H1 (cell line): ENCODE data around the gene PLCL2. TPM values are rescaled to one million over a fixed set of nuclear protein-coding genes. Genes with fewer than 3 reads are reported as not detected.

Experiments
- CTCF ChIA-PET: fragments of 300-600 bp; sonication (Branson Sonifier 250); formaldehyde crosslinking; loops from one replicate; lab custom pipeline; 2021; ENCODE audit not compliant: partially characterized antibody; lab: Charles Lee
- POLR2A ChIA-PET: fragments of 300-600 bp; sonication (Branson Sonifier 250); formaldehyde crosslinking; loops from one replicate; lab custom pipeline; 2021; ENCODE audit warnings: inconsistent platforms; ENCODE audit not compliant: partially characterized antibody; lab: Charles Lee
- DNase-seq, 2 experiments: peaks; one replicate each; pipeline versions ENCODE4 v3.0.0 to v3.0.0-alpha.2; 2010 to 2022; ENCODE audit warnings: low spot score in 2 of 2, low read depth in 1 of 2, mixed read lengths in 1 of 2
- FAIRE-seq: peaks from 2 replicates; lab custom pipeline; 2011; peaks lifted over from hg19 to GRCh38; lab: Jason Lieb, UNC
- H2AFZ ChIP-seq: 2 replicates; pipeline ENCODE4 v1.8.1; 2012; ENCODE audit warnings: low read length, inconsistent platforms
- H2AK5ac ChIP-seq: 2 replicates; pipeline ENCODE4 v1.6.1; 2013; ENCODE audit warnings: low read depth, low read length
- H2BK120ac ChIP-seq: replicated peaks from 2 replicates; pipeline ENCODE3; 2013; ENCODE audit warnings: low read depth, low read length, inconsistent platforms
- H2BK12ac ChIP-seq: 2 replicates; pipeline ENCODE4 v1.6.1; 2013; ENCODE audit warnings: low read depth, low read length
- H2BK15ac ChIP-seq: 2 replicates; pipeline ENCODE4 v1.6.1; 2013; ENCODE audit warnings: low read length
- H2BK20ac ChIP-seq: 2 replicates; pipeline ENCODE4 v1.6.1; 2013; ENCODE audit warnings: low read length
- H2BK5ac ChIP-seq: 2 replicates; pipeline ENCODE4 v1.6.1; 2013; ENCODE audit warnings: low read depth, low read length
- H3K14ac ChIP-seq: 2 replicates; pipeline ENCODE4 v1.6.1; 2013; ENCODE audit warnings: inconsistent platforms; ENCODE audit not compliant: insufficient read length
- H3K18ac ChIP-seq: 2 replicates; pipeline ENCODE4 v1.6.1; 2013; ENCODE audit warnings: low read length; ENCODE audit errors: extremely low read depth
- H3K23ac ChIP-seq: 2 replicates; pipeline ENCODE4 v1.6.1; 2013; ENCODE audit warnings: inconsistent platforms; ENCODE audit not compliant: insufficient read length
- H3K23me2 ChIP-seq: 2 replicates; pipeline ENCODE4 v1.6.1; 2013; ENCODE audit warnings: low read depth, low read length
- H3K27ac ChIP-seq: 2 replicates; pipeline ENCODE4 v1.6.1; 2011; ENCODE audit warnings: low read depth, low read length, inconsistent platforms
- H3K27me3 ChIP-seq, 4 experiments: replicated peaks in 1 of 4; 1 replicate in 1 of 4; 2 replicates in 3 of 4; pipeline versions ENCODE4 v1.6.1 to v1.8.1; 2011 to 2013; ENCODE audit warnings: low read length in 3 of 4, mild to moderate bottlenecking in 3 of 4, inconsistent platforms in 2 of 4, mixed read lengths in 2 of 4, moderate library complexity in 1 of 4; ENCODE audit not compliant: control insufficient read depth in 3 of 4, insufficient read depth in 3 of 4; ENCODE audit errors: extremely low read depth in 1 of 4
- H3K36me3 ChIP-seq, 4 experiments: 2 replicates each; pipeline versions ENCODE4 v1.6.1 to v1.8.1; 2011 to 2013; ENCODE audit warnings: mild to moderate bottlenecking in 4 of 4, low read length in 3 of 4, moderate library complexity in 2 of 4, control low read depth in 1 of 4, inconsistent platforms in 1 of 4; ENCODE audit not compliant: insufficient read depth in 4 of 4, control insufficient read depth in 2 of 4
- H3K4ac ChIP-seq: replicated peaks from 2 replicates; pipeline ENCODE3; 2013; ENCODE audit warnings: low read length, low read depth, mixed read lengths, inconsistent platforms; ENCODE audit not compliant: insufficient read length
- H3K4me1 ChIP-seq, 4 experiments: replicated peaks in 1 of 4; 1 replicate in 1 of 4; 2 replicates in 3 of 4; pipeline versions ENCODE4 v1.6.1 to v1.8.1; 2011 to 2013; ENCODE audit warnings: low read length in 3 of 4, inconsistent platforms in 2 of 4, mixed read lengths in 1 of 4; ENCODE audit not compliant: insufficient read depth in 4 of 4, control insufficient read depth in 3 of 4
- H3K4me2 ChIP-seq, 2 experiments: 2 replicates each; pipeline versions ENCODE4 v1.6.1 to v1.8.1; 2011 to 2013; ENCODE audit warnings: low read depth in 2 of 2, low read length in 2 of 2, control low read depth in 1 of 2, inconsistent platforms in 1 of 2, mild to moderate bottlenecking in 1 of 2; ENCODE audit not compliant: insufficient read depth in 1 of 2
- H3K4me3 ChIP-seq, 4 experiments: fragments of 200-600, 300-600 bp in 1 of 4; sonication (generic), shearing (Covaris generic), sonication (Bioruptor Twin) in 1 of 4; 2 replicates each; pipeline versions ENCODE4 v1.5.1 to v1.8.1; 2011 to 2016; ENCODE audit warnings: low read length in 4 of 4, low read depth in 3 of 4, control low read depth in 2 of 4, inconsistent platforms in 2 of 4, mild to moderate bottlenecking in 2 of 4, mixed read lengths in 1 of 4, moderate library complexity in 1 of 4; ENCODE audit not compliant: insufficient read depth in 2 of 4; ENCODE audit errors: extremely low read depth in 1 of 4
- H3K56ac ChIP-seq: replicated peaks from 2 replicates; pipeline ENCODE3; 2013; ENCODE audit warnings: low read depth, mild to moderate bottlenecking, mixed read lengths, low read length, inconsistent platforms; ENCODE audit not compliant: insufficient read length
- H3K79me1 ChIP-seq: 2 replicates; pipeline ENCODE4 v1.6.1; 2013; ENCODE audit warnings: low read depth, low read length, control low read depth
- H3K79me2 ChIP-seq, 2 experiments: 2 replicates each; pipeline versions ENCODE4 v1.6.1 to v1.8.1; 2012 to 2013; ENCODE audit warnings: low read length in 2 of 2, mild to moderate bottlenecking in 2 of 2, inconsistent platforms in 1 of 2; ENCODE audit not compliant: insufficient read depth in 2 of 2, control insufficient read depth in 1 of 2
- H3K9ac ChIP-seq, 4 experiments: replicated peaks in 1 of 4; 1 replicate in 1 of 4; 2 replicates in 3 of 4; pipeline versions ENCODE4 v1.6.1 to v1.8.1; 2011 to 2013; ENCODE audit warnings: low read depth in 3 of 4, low read length in 3 of 4, control low read depth in 2 of 4, mild to moderate bottlenecking in 2 of 4, moderate library complexity in 2 of 4, inconsistent platforms in 1 of 4; ENCODE audit errors: extremely low read depth in 1 of 4
- H3K9me3 ChIP-seq, 2 experiments: 2 replicates each; pipeline versions ENCODE4 v1.6.1 to v1.8.1; 2012 to 2013; ENCODE audit warnings: mild to moderate bottlenecking in 2 of 2, moderate library complexity in 2 of 2, control low read depth in 1 of 2, inconsistent platforms in 1 of 2, low read depth in 1 of 2, low read length in 1 of 2, mixed read lengths in 1 of 2; ENCODE audit not compliant: insufficient read depth in 2 of 2
- H4K20me1 ChIP-seq, 2 experiments: replicated peaks in 1 of 2; 2 replicates each; pipeline versions ENCODE3 to v1.8.1; 2011 to 2013; ENCODE audit warnings: inconsistent platforms in 2 of 2, low read length in 2 of 2, mild to moderate bottlenecking in 1 of 2; ENCODE audit not compliant: insufficient read depth in 2 of 2, control insufficient read depth in 1 of 2
- H4K5ac ChIP-seq: 2 replicates; pipeline ENCODE4 v1.6.1; 2013; ENCODE audit warnings: low read length, low read depth, mixed read lengths, inconsistent platforms; ENCODE audit not compliant: insufficient read length
- H4K8ac ChIP-seq: 2 replicates; pipeline ENCODE4 v1.8.0; 2013; ENCODE audit warnings: mild to moderate bottlenecking, moderate library complexity, low read length, inconsistent platforms; ENCODE audit not compliant: insufficient read depth; ENCODE audit errors: extremely low read depth
- H4K91ac ChIP-seq: replicated peaks from 2 replicates; pipeline ENCODE3; 2013; ENCODE audit warnings: low read length, mixed read lengths, inconsistent platforms; ENCODE audit not compliant: insufficient read length
- BACH1 ChIP-seq: IDR thresholded peaks from 2 replicates; pipeline ENCODE4 v1.6.1; 2012; ENCODE audit warnings: low read length, improper control_type of control experiment
- CBX8 ChIP-seq: fragments of 300-800, 300-1000 bp; sonication (generic); IDR thresholded peaks from 2 replicates; pipeline ENCODE4 v1.7.1; 2016; ENCODE audit warnings: low read depth, low read length, borderline replicate concordance
- CTCF ChIP-seq, 3 experiments: IDR thresholded peaks; 1 replicate in 2 of 3; 2 replicates in 1 of 3; pipeline versions ENCODE4 v1.5.1 to v1.6.1; 2011; ENCODE audit warnings: low read length in 3 of 3, mild to moderate bottlenecking in 3 of 3, inconsistent platforms in 2 of 3, low read depth in 1 of 3, moderate library complexity in 1 of 3; ENCODE audit not compliant: insufficient read depth in 1 of 3; ENCODE audit errors: control extremely low read depth in 1 of 3
- EZH2 ChIP-seq: fragments of 200-600 bp; sonication (generic); IDR thresholded peaks from 2 replicates; pipeline ENCODE4 v1.7.1; 2012; ENCODE audit warnings: low read depth, mild to moderate bottlenecking, moderate library complexity, low read length, inconsistent platforms; ENCODE audit not compliant: severe bottlenecking
- NRF1 ChIP-seq: IDR thresholded peaks from 2 replicates; pipeline ENCODE4 v1.6.1; 2011; ENCODE audit warnings: mild to moderate bottlenecking, low read depth, low read length, improper control_type of control experiment
- RAD21 ChIP-seq, 2 experiments: IDR thresholded peaks in 1 of 2; conservative IDR thresholded peaks in 1 of 2; 2 replicates each; pipeline ENCODE4 v1.6.1; 2011; ENCODE audit warnings: low read depth in 2 of 2, low read length in 2 of 2, improper control_type of control experiment in 1 of 2, inconsistent platforms in 1 of 2, mild to moderate bottlenecking in 1 of 2, moderate library complexity in 1 of 2
- SIN3A ChIP-seq, 2 experiments: IDR thresholded peaks in 1 of 2; conservative IDR thresholded peaks in 1 of 2; 2 replicates each; pipeline ENCODE4 v1.6.1; 2011 to 2012; ENCODE audit warnings: low read length in 2 of 2, improper control_type of control experiment in 1 of 2, low read depth in 1 of 2, mild to moderate bottlenecking in 1 of 2
- SUZ12 ChIP-seq: fragments of 200-600 bp; sonication (generic); IDR thresholded peaks from 2 replicates; pipeline ENCODE4 v1.6.1; 2012; ENCODE audit warnings: mild to moderate bottlenecking, inconsistent platforms, low read length, moderate library complexity, mixed read lengths
- TEAD4 ChIP-seq: IDR thresholded peaks from 2 replicates; pipeline ENCODE4 v1.6.1; 2012; ENCODE audit warnings: low read depth, low read length, inconsistent platforms, mixed read lengths
- YY1 ChIP-seq: IDR thresholded peaks from 2 replicates; pipeline ENCODE4 v1.6.1; 2011; ENCODE audit warnings: low read depth, mild to moderate bottlenecking, low read length
- WGBS, 2 experiments: shearing (Covaris generic) in 1 of 2; methylation state at CpG; one replicate each; pipeline versions ENCODE4 v1.1.6 to v1.1.7; 2013 to 2015; ENCODE audit warnings: low lambda C conversion rate in 2 of 2, mixed read lengths in 2 of 2, inconsistent platforms in 1 of 2, low coverage in 1 of 2, missing lambda C conversion rate in 1 of 2; ENCODE audit not compliant: insufficient replicate concordance in 2 of 2, insufficient coverage in 1 of 2, insufficient read length in 1 of 2; ENCODE audit errors: extremely low coverage in 1 of 2, missing lambda C conversion rate in 1 of 2; 5-methylcytosine and 5-hydroxymethylcytosine counted together
- polyA plus RNA-seq, 7 experiments: library from polyadenylated mRNA; depleted of rRNA in 3 of 7; stranded (reverse) in 5 of 7; unstranded in 2 of 7; fragments of >200 nt in 5 of 7; fragments of 200-250 nt in 2 of 7; gene quantifications; 1 replicate in 5 of 7; 2 replicates in 1 of 7; 4 replicates in 1 of 7; pipeline versions ENCODE4 v1.2.1 to v1.2.3, GENCODE V29; 2011 to 2013; ENCODE audit warnings: missing spikeins in 2 of 7, mixed read lengths in 2 of 7
- total RNA-seq: library from RNA; stranded (reverse); fragmentation: NEBNext Ultra II Directional; extraction: Animal tissue kit (Norgen Biotek cat#: 25700); gene quantifications from 2 replicates; pipeline ENCODE4 v1.2.1, GENCODE V29; 2021

PLCL2 gene
- total and polyA plus RNA-seq, 2 of the 8 experiments (the other 6 are each of a cell fraction or from before 2014, with no cell fraction given): 3.5 to 6.8 TPM

GRCh38 chr3:16837602-16838001 lies 47.2 kb upstream of the PLCL2 start:
- H3K23me2 ChIP-seq: no peaks in the 10 kb centered on the region
- H3K56ac ChIP-seq: no peak overlapping the region
- no peak overlapping the region for H2AFZ ChIP-seq
- peaks cover 0 to 6% (median 4%) of the 10 kb centered on the region in 4 experiments; a peak in 4 of 7 replicates for H3K4me1 ChIP-seq
- no peak overlapping the region for H3K4me2 ChIP-seq
- H3K18ac ChIP-seq: no peak overlapping the region; the same call in 1 of the 2 replicates
- POLR2A ChIA-PET: no interaction called here
- WGBS, 2 experiments: 84% methylated on average over 7 of the region's 7 CpGs; no CpG with 5 or more reads in 1 of the 2 experiments
- H3K9ac ChIP-seq: no peak overlapping the region; a peak in 1 of 7 replicates
- no peak overlapping the region for H2AK5ac ChIP-seq
- H4K8ac ChIP-seq: no peak overlapping the region
- no peak overlapping the region for H2BK120ac ChIP-seq
- H4K91ac ChIP-seq: no peak overlapping the region
- DNase-seq: peak in 1 of 2 experiments; percentile 46
- H3K14ac ChIP-seq: no peak overlapping the region
- H3K4ac ChIP-seq: no peak overlapping the region
- no peaks in the 10 kb centered on the region for H3K79me2 ChIP-seq
- H4K20me1 ChIP-seq: no peaks in the 10 kb centered on the region
- H4K5ac ChIP-seq: no peak overlapping the region
- no peaks in the 10 kb centered on the region for H3K9me3 ChIP-seq
- no peak overlapping the region for H3K23ac ChIP-seq
- FAIRE-seq: no peak
- H3K27ac ChIP-seq: no peak overlapping the region
- no peaks in the 10 kb centered on the region for H3K36me3 ChIP-seq
- no peak overlapping the region for H3K4me3 ChIP-seq
- no peaks in the 10 kb centered on the region for H3K27me3 ChIP-seq
- no peak overlapping the region for H2BK20ac ChIP-seq
- H2BK12ac ChIP-seq: 0 out of 2 replicates have a peak overlapping the region, but pooled peaks have one; percentile 2
- CTCF ChIA-PET: interaction anchor here (0.9 to 2.5 kb wide), 10 partner anchors 9 to 195 kb away, joined by 3 to 7 read pairs (median 4); no protein-coding TSS in a partner anchor
- H2BK15ac ChIP-seq: no peak overlapping the region
- TF ChIP-seq YY1 (no peak), CBX8 (no peak), CTCF (IDR thresholded peaks at IDR 0.05; ENCODE audit: control extremely low read depth in 1 of 3, insufficient read depth in 1 of 3, low read depth in 1 of 3, low read length in 3 of 3) (no peak), EZH2 (no peak), SUZ12 (no peak), NRF1 (no peak), RAD21 (IDR thresholded peaks at IDR 0.05 in 1 of 2, conservative IDR thresholded peaks at IDR 0.05 in 1 of 2; ENCODE audit: low read depth in 2 of 2, low read length in 2 of 2) (no peak), BACH1 (no peak), SIN3A (conservative IDR thresholded peaks at IDR 0.05 in 1 of 2, IDR thresholded peaks at IDR 0.05 in 1 of 2; ENCODE audit: low read depth in 1 of 2, low read length in 2 of 2) (no peak), TEAD4 (no peak)
- no peak overlapping the region for H2BK5ac ChIP-seq
- H3K79me1 ChIP-seq: no peaks in the 10 kb centered on the region
